HG03558 (cell line): ENCODE results near the gene OR5D16.
"Not testable (repeated sequence)": the region's sequence is repeated elsewhere in the genome, so short reads cannot be mapped to it uniquely, and the experiment has no call there.

ENCODE experiments used
- ATAC-seq: cut with Tn5 transposase; IDR thresholded peaks from one replicate; pipeline ENCODE4 v1.9.1; 2021; ENCODE audit warnings: moderate number of reproducible peaks; ENCODE audit not compliant: unreplicated experiment; ENCODE audit errors: extremely low read depth

Gene OR5D16

DNA sequence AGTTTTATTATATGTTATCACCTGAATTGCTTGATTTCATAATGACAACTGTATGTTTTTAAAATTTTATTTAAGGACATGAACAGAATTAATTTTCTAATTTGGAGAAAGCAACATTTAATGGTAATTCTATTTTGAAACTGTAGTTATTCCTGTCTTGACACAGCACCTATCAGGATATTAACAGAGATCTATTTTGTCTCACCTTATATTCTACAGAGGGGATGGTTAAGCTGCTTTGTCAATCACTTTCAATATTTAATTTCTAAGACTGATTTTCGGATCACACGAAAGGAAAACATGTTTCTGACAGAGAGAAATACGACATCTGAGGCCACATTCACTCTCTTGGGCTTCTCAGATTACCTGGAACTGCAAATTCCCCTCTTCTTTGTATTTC is at the start of gene OR5D16:
TSS of gene OR5D16 (plus strand) at position 301 of the 400 bp plus-strand sequence. CDS start at position 301, 0 bp downstream.
- ATAC-seq, result no peak

DNA sequence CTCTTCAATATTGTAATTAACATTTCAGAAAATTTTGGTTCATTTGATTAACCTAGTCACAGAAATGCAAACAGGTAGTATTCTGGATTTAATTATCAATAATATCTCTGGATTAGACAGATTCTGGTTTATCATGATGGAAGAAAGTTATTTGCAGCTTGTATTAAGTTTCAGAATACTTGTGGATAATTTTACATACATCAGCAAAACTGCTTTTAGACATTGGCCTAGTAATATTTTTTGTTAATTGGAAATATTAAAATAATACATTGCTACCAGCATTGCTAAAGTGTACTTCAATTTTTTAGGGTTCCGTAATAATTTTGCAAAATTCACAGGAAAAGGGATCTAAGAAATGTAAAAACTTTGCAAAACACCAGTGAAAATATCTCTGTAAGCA is 46.9 kb upstream of the OR5D16 start:
- ATAC-seq, result no peak

DNA sequence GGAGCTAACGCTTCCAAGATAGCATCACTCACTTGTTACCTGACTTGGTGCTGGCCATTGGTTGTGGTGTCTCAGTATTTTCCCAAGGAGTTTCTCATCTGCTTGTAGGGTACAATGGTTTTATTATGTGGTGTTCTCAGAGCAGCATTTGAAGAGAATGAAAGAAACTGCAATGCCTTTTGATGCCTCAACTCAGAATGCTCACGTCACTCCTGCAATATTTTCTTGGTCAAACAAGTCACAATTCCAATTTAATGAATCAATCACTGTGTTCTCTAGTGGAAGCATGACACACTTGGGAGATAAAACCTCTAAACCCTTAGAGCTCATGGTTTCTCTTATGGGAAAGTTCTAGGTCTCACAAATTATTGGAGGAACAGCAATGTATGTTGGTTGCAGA is 45.2 kb upstream of the OR5D16 start:
- ATAC-seq, result no peak

DNA sequence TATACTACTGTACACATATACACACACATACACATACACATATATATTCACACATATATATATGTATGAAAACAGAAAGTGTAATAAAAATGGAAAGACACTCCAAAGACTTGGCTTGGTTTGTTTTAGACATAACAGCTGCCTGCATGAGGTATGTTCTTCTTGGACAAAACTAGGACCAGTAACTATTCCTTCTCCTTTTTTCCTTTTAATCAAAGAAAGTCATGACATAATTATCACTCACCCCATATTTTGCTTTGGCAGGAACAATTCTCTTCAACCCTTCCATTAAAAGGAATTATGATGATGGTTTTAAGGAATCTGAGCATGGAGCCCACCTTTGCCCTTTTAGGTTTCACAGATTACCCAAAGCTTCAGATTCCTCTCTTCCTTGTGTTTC is 43.3 kb upstream of the OR5D16 start, which contains the start of gene OR5D14:
TSS of gene OR5D14 (plus strand) at position 301 of the 400 bp plus-strand sequence. CDS start at position 301, 0 bp downstream.
- no peak for ATAC-seq

DNA sequence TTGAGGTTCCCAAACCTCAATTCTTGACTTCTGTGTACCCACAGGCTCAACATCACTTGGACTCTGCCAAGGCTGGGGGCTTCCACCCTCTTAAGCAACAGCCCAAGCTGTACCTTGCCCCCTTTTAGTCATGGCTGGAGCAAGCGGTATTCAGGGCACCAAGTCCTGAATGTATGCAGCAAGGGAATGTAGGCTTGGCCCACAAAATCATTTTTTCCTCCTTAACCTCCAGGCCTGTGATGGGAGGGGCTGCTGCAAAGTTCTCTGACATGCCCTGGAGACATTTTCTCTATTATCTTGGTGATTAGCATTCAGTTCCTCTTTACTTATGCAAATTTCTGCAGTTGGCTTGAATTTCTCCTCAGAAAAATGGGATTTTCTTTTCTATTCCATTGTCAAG is 32.3 kb upstream of the OR5D16 start:
- no peak for ATAC-seq

DNA sequence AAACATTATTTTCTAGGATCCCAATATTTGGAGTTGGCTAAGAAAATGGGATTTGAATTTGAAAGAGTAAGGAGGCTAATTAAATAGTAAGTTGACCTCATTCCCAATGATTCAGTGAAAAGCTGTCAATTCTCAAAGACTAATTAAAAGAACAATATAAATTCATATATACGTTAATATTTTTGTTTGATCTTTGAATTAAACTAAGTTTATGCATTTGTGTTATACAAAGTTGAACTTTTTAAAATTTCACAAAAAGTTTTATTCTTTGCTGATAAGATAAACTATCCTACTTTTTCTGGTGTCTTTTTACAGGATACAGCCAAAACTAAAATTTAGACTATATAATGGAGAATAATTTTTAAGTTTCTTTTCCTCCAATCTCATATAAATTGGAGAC is 27.5 kb upstream of the OR5D16 start, which contains the start of gene OR5L1:
TSS of gene OR5L1 (plus strand) at position 301 of the 400 bp plus-strand sequence. CDS start 100 bp downstream, outside the sequence.
- no peak for ATAC-seq

DNA sequence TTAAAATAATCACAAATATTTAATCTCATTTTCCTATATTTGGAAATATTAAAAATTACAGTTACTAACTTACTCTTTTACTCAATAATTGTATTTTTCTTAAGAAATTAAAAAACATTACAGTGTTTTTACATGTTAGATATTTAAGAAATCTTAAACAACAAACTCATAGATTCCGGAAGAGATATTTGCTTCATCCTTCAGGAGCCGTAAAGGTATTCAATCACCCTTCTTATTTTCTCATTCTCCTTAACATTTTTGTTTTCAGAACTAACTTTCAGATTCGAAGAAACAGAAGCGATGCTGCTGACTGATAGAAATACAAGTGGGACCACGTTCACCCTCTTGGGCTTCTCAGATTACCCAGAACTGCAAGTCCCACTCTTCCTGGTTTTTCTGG is 19.2 kb upstream of the OR5D16 start, which contains the start of gene OR5D18:
TSS of gene OR5D18 (plus strand) at position 301 of the 400 bp plus-strand sequence. CDS start at position 301, 0 bp downstream.
- ATAC-seq, result no peak

DNA sequence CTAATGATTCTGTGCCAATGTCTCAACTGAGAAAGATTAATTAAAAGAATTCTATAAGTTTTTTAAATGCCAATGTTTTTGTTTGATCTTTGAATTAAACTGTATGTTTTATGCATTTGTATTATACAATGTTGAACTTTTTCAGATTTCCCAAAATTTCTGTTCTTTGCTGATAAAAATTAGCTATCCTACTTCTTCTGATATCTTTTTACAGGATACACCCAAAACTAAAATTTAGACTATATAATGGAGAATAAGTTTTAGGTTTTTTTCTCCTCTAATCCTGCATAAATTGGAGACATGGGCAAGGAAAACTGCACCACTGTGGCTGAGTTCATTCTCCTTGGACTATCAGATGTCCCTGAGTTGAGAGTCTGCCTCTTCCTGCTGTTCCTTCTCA is 11.6 kb upstream of the OR5D16 start, which contains the start of gene OR5L2:
TSS of gene OR5L2 (plus strand) at position 301 of the 400 bp plus-strand sequence. CDS start at position 301, 0 bp downstream.
- ATAC-seq, result no peak

DNA sequence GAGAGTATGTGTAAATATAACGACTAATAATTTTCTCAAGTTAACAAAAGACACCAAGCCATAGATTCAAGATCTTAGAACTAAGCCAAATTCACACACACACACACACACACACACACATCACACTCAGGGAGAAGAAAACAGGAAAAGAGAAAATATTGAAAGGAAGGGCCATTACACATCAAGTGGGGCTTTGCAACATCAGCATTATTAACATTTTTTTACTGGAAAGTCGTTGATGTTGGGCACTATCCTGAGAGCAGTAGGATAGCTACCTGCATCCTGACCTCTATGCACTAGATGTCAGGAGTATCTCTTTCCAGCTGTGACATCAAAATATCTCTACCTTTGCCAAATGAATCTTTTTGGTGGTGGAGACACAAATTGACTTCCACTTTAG is 8.9 kb downstream of the OR5D16 start:
- ATAC-seq, result no peak

DNA sequence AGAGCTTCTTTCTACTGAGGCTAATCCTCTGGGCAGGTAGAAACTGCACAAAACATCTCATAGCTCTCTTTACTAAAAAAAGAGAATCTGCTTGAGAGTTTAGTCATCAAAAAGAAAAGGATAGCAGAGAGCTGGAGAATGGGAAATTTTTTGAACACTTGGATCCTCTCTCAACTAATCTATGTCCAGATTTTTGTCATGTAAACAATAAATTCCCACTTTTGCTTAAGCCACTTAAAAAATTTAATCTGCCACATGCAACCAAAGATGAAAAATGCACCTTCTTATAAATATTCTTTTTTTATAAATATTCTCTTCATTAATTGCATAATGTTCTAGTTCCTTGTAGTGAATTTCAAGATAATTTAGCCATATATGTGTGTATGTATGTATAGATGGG is 10.5 kb downstream of the OR5D16 start:
- no peak for ATAC-seq

DNA sequence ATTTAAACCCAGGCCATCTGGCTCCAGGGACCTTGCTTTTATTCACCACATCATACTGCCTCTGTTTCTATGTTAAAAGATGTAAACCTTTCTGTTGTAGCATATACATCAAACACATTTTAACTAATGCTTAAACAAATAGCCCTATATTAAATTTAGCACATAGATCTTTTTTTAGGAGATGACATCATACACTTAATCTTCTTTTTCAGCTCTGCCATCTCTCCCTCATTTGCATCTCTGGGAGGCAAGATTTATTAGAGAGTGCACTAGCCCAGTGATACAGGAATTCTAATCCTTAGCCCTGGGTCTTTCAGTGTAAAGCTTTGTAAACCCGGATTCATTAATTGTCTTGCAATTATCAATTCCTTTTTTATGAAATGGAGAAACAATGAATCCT is 13.6 kb downstream of the OR5D16 start:
- ATAC-seq, result no peak

DNA sequence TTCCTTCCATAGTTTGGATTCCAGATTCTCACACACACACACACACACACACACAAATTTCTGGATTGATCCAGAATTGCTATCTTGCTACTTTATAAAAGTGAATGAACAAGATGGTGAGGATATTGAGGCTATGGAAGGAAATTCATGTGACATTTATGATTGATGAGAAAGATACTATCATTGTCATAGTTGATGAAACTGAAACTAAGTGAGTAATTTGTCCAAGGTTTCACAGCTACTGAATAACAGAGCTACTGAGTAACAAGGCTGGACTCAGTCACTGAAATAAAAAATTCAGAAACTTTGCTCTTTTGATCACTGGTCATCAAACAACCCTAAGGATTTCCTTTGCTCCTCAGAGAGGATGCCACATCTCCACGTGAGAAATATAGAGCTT is 16.2 kb downstream of the OR5D16 start:
- ATAC-seq, result no peak

DNA sequence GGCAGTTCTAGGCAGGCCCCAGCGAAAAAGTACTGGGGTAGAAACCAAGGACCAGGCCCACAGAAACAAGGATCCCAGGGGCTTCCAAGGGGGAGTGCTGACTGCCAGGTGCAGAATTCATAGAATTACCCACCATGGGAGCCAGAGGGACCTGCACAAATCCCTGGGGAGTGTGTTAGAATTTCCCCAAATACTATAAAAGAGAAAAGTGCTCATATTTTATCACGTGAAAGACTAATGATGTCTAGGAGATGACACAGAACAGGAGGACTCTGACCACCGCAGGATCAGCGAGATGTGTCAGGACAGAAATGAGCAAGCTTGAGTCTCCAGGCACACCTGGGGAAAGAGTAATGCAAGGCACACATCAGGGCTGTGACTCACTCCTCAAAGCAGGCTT is 28.8 kb downstream of the OR5D16 start:
- not testable (repeated sequence) for ATAC-seq

DNA sequence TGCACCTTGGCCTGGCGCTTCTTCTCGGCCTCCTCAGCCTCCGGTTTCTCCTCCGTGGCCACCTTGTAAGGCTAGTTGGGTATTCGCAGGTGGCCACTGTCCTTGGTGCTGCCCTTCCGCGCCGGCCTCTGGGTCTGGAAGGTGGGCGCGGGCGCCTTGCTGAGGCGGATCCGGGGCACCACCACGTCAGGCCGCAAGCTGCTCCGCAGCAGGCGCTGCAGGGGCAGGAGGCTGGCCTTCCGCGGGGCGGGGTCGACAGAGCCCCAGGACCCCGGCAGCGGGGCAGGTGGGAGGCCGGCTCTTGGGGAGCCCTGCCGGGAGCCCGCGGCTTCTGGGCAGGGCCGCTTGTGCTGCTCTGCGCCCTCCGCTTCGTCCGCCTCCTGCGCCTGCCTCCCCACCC is 34.2 kb downstream of the OR5D16 start:
- ATAC-seq, result not testable (repeated sequence)

DNA sequence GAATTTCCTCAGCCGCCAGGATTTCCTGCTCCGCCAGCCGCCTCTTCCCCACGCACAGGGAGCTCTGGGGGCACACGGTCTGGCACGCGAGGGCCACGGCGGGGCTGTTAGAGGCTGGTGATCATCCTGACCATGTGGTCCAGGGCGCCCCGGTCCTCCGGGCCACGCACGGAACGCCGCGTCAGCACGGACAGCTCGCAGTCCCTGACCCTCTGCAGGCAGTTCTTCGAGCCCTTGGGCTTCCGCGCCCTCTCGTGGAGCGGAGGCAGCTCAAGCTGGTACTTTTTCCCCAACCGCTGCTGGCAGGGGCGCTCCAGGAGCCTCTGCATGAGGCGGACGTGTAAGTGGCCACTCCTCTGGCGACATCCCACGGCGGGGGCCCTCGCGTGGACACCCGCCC is 34.6 kb downstream of the OR5D16 start:
- ATAC-seq, result not testable (repeated sequence)

DNA sequence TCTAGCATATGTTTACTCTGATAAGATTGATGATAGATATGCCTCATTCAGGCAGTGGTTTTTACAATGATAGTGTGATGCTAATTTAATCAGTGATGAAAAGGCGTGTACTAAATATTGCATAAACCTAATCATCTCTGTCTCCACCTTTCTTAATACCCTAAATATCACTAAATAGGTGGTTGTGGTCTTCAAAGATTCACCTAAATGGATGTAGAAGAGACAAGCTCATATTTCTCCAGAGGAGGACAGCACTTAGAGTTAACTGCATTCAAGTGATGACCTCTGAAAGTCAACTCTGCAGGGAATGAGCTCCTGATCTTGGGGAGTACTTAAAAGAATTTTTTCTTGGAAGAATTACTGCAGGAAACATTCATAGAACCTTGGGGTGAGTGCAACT is 44.4 kb downstream of the OR5D16 start, which contains the start of gene TRIM51:
TSS of gene TRIM51 (plus strand) at position 301 of the 400 bp plus-strand sequence. CDS start 2,132 bp downstream, outside the sequence.
- not testable (repeated sequence) for ATAC-seq

DNA sequence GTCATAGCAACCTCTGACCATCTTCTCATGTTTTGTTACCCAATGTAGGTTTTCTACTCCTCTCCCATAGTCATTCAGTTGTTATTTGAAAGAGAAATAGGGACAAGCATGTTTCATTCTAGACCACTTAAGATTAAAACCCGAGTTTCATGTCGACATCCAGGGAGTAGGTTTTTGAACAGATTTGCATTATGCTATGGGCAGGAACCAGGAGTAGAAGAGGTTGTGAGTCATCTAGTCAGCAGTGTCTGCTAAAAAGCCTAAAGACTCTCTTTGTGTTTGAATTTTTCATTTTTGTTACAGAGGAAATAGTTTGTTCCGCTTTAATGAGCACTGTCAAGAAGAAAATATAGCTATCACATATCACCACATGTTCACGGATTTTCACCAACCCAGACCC is 46.4 kb downstream of the OR5D16 start:
- not testable (repeated sequence) for ATAC-seq

DNA sequence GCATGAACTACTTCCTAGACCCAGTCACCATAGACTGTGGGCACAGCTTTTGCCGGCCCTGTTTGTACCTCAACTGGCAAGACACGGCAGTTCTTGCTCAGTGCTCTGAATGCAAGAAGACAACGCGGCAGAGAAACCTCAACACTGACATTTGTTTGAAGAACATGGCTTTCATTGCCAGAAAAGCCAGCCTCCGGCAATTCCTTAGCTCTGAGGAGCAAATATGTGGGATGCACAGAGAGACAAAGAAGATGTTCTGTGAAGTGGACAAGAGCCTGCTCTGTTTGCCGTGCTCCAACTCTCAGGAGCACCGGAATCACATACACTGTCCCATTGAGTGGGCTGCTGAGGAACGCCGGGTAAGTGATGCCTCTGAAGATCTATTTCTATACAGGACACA is 46.9 kb downstream of the OR5D16 start:
- ATAC-seq, result not testable (repeated sequence)
